ENCODE measurements around the gene EPHA6. TPM values are rescaled to one million over a fixed set of nuclear protein-coding genes. Genes with fewer than 3 reads are reported as not detected.
A peak's percentile ranks its signal among the peaks of the same experiment; 100 is the strongest.

EPHA6 gene
- total RNA-seq, 1 experiment from 2014 or later: 3.6 TPM

DNA sequence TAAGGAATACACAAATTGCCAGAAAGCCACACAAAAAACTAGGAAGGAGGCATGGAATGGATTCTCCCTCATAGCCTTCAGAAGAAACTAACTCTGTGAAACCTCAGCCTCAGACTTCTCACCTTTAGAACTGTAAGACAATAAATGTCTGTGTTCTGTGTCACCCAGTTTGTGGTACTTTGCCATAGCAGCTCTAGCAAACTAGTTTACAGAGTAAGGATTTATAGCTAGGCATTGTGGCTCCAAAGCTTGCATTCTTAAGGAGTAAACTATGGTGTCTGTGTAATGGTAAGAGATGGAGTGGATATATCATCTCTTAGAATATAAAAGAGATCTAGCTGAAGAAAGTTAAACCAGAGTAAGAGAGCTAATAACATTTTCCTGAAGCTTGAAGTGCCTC lies 18.9 kb downstream of the EPHA6 start:
- no TSS peak for BruUV-seq (replicated peaks)
- CTCF ChIA-PET: no interaction called here
- POLR2A ChIA-PET (ENCODE audit: unreplicated experiment): interaction anchor here (0.7 kb wide), 1 partner anchor 470 kb away, joined by 3 read pairs; no protein-coding TSS in a partner anchor

DNA sequence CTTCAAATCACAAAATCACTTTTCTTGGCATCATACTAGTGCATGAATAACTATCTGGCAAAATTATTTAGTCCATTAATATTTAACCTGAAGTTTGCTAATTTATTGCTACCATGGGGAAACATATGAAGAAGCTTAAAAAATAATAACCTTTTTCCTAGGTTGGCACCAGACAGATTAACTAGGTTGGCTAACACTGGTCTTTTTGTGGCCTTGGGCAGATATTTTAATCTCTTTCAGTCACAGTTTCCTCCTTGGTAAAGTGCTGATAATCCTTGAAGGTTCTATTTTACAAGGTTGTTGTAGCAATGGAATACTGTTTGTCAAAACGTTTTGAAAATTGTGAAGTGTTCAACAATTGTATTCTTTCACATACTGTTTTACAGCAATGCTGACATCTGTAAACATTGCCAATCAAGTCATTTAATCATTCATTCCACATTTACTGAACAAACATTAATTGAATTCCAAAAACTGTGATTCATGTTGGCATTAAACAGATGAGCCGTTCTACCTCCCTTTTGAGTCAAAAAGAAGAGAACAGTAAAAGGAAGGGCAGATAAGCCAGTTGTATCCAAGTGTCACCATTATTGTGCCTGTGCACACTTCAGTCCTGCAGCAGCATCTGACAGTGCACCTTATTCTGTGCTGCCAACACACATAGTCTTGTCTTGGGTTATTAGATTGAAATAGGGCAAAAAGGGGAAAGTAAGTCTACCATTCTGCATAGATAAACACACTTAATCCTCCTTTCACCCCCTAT lies 21.9 kb downstream of the EPHA6 start:
- Histone ChIP-seq H3K9me2 (replicated peaks; ENCODE audit: low read length) (no peaks in the 10 kb centered on the region), H3K4me2 (ENCODE audit: low read length) (0 out of 2 replicates have a peak overlapping the region, but pooled peaks have one; percentile 15), H3K4me3 (ENCODE audit: low read length) (no peak overlapping the region), H3K4me1 (ENCODE audit: insufficient read depth, low read length) (peaks cover 15% of the 10 kb centered on the region; the same call in 1 of the 2 replicates), H3K79me2 (ENCODE audit: low read length) (no peaks in the 10 kb centered on the region), H3K27ac (ENCODE audit: low read length) (0 out of 2 replicates have a peak overlapping the region, but pooled peaks have one; percentile 11), H3K9ac (ENCODE audit: low read length) (no peak overlapping the region), H2AFZ (ENCODE audit: low read length) (no peak overlapping the region), H3K9me3 (ENCODE audit: low read length) (no peaks in the 10 kb centered on the region), H4K20me1 (ENCODE audit: low read length) (no peaks in the 10 kb centered on the region), H3K27me3 (ENCODE audit: low read length) (no peaks in the 10 kb centered on the region), H3F3A (ENCODE audit: low read length, unreplicated experiment) (no peaks in the 10 kb centered on the region), H3K36me3 (ENCODE audit: low read depth, low read length) (no peaks in the 10 kb centered on the region)
- ChIA-PET CTCF (no interaction called here), POLR2A (ENCODE audit: unreplicated experiment) (no interaction called here)
- DNase-seq (peak; percentile 61), ATAC-seq (peak; percentile 93)
- no peak for TF ChIP-seq EZH2phosphoT487 (IDR thresholded peaks at IDR 0.05; ENCODE audit: borderline replicate concordance, low read length)
- no peak for TF ChIP-seq EZH2 (IDR thresholded peaks at IDR 0.05; ENCODE audit: low read length, unreplicated experiment)
- TF ChIP-seq, protein P1, sequence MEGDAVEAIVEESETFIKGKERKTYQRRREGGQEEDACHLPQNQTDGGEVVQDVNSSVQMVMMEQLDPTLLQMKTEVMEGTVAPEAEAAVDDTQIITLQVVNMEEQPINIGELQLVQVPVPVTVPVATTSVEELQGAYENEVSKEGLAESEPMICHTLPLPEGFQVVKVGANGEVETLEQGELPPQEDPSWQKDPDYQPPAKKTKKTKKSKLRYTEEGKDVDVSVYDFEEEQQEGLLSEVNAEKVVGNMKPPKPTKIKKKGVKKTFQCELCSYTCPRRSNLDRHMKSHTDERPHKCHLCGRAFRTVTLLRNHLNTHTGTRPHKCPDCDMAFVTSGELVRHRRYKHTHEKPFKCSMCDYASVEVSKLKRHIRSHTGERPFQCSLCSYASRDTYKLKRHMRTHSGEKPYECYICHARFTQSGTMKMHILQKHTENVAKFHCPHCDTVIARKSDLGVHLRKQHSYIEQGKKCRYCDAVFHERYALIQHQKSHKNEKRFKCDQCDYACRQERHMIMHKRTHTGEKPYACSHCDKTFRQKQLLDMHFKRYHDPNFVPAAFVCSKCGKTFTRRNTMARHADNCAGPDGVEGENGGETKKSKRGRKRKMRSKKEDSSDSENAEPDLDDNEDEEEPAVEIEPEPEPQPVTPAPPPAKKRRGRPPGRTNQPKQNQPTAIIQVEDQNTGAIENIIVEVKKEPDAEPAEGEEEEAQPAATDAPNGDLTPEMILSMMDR (conservative IDR thresholded peaks at IDR 0.05; ENCODE audit: low read depth, low read length): no peak
- intact Hi-C loops (cut with micrococcal nuclease): loop anchor here (1.0 kb wide), 1 partner anchor 21 kb away; no protein-coding TSS in a partner anchor
- no TSS peak for BruUV-seq (replicated peaks)

More for the DNA sequence above, 18.9 kb downstream of the EPHA6 start:
- TF ChIP-seq, protein P1 (conservative IDR thresholded peaks at IDR 0.05; ENCODE audit: low read depth, low read length): no peak
- TF ChIP-seq EZH2phosphoT487 (IDR thresholded peaks at IDR 0.05; ENCODE audit: borderline replicate concordance, low read length): no peak
- no peak for TF ChIP-seq EZH2 (IDR thresholded peaks at IDR 0.05; ENCODE audit: low read length, unreplicated experiment)
- Histone ChIP-seq H2AFZ (ENCODE audit: low read length) (no peak overlapping the region), H3K27me3 (ENCODE audit: low read length) (no peaks in the 10 kb centered on the region), H3K27ac (ENCODE audit: low read length) (no peak overlapping the region), H3K9me3 (ENCODE audit: low read length) (no peaks in the 10 kb centered on the region), H3K4me1 (ENCODE audit: insufficient read depth, low read length) (peaks cover 15% of the 10 kb centered on the region; the same call in 1 of the 2 replicates), H3K79me2 (ENCODE audit: low read length) (no peaks in the 10 kb centered on the region), H3K4me3 (ENCODE audit: low read length) (no peak overlapping the region), H3K4me2 (ENCODE audit: low read length) (no peak overlapping the region), H3K9ac (ENCODE audit: low read length) (no peak overlapping the region), H3K9me2 (replicated peaks; ENCODE audit: low read length) (no peaks in the 10 kb centered on the region), H4K20me1 (ENCODE audit: low read length) (no peaks in the 10 kb centered on the region), H3K36me3 (ENCODE audit: low read depth, low read length) (no peaks in the 10 kb centered on the region), H3F3A (ENCODE audit: low read length, unreplicated experiment) (no peaks in the 10 kb centered on the region)
- DNase-seq (no peak), ATAC-seq (no peak)
- intact Hi-C loops (cut with micrococcal nuclease): no loop called here
